Liver (tissue), 9 donors: ENCODE results near the gene NR2C2AP. TPM values are rescaled to one million over a fixed set of nuclear protein-coding genes. Genes with fewer than 3 reads are reported as not detected.

Experiments
- DNase-seq: peaks from one replicate; pipeline ENCODE4 v3.0.0-alpha.2; 2017; ENCODE audit warnings: low spot score
- H3K27ac ChIP-seq, 2 donors: one replicate each; pipeline ENCODE4 v1.7.0; 2013; ENCODE audit warnings: inconsistent platforms in 2 of 2, low read length in 2 of 2, control low read depth in 1 of 2, low read depth in 1 of 2, mild to moderate bottlenecking in 1 of 2
- H3K27me3 ChIP-seq, 4 donors: one replicate each; pipeline versions ENCODE4 v1.6.1 to v1.7.0; 2013; ENCODE audit warnings: low read length in 3 of 4, inconsistent platforms in 1 of 4, mild to moderate bottlenecking in 1 of 4, moderate library complexity in 1 of 4; ENCODE audit not compliant: control insufficient read depth in 4 of 4, insufficient read depth in 4 of 4
- H3K36me3 ChIP-seq, 4 donors: one replicate each; pipeline versions ENCODE4 v1.6.1 to v1.7.0; 2013; ENCODE audit warnings: low read length in 3 of 4, mild to moderate bottlenecking in 3 of 4, low read depth in 1 of 4, moderate library complexity in 1 of 4; ENCODE audit not compliant: control insufficient read depth in 4 of 4, insufficient read depth in 3 of 4
- H3K4me1 ChIP-seq, 4 donors: one replicate each; pipeline versions ENCODE4 v1.6.1 to v1.7.0; 2013; ENCODE audit warnings: low read length in 3 of 4, mild to moderate bottlenecking in 3 of 4, moderate library complexity in 1 of 4; ENCODE audit not compliant: control insufficient read depth in 4 of 4, insufficient read depth in 4 of 4
- H3K4me3 ChIP-seq, 3 donors: one replicate each; pipeline versions ENCODE4 v1.6.1 to v1.7.0; 2013; ENCODE audit warnings: low read length in 3 of 3, control low read depth in 1 of 3, low read depth in 1 of 3, mild to moderate bottlenecking in 1 of 3
- H3K9ac ChIP-seq, 2 donors: one replicate each; pipeline ENCODE4 v1.7.0; 2013; ENCODE audit warnings: low read length in 2 of 2, mild to moderate bottlenecking in 2 of 2, moderate library complexity in 2 of 2, control low read depth in 1 of 2, low read depth in 1 of 2
- H3K9me3 ChIP-seq, 4 donors: one replicate each; pipeline versions ENCODE4 v1.6.1 to v1.7.0; 2013; ENCODE audit warnings: low read length in 3 of 4; ENCODE audit not compliant: control insufficient read depth in 4 of 4
- CTCF ChIP-seq: fragments of 150-350 bp; IDR thresholded peaks from 2 replicates; pipeline ENCODE4 v1.5.1; 2017; ENCODE audit warnings: improper control_type of control experiment, low read depth, low read length; ENCODE audit not compliant: missing input control
- EGR1 ChIP-seq, 2 donors: IDR thresholded peaks; 2 replicates each; pipeline ENCODE4 v1.6.1; 2016 to 2018; ENCODE audit warnings: antibody characterized with exemption in 2 of 2, low read depth in 2 of 2
- FOXA1 ChIP-seq: IDR thresholded peaks from 2 replicates; pipeline ENCODE4 v1.6.1; 2016; ENCODE audit warnings: antibody characterized with exemption
- FOXA2 ChIP-seq: IDR thresholded peaks from 2 replicates; pipeline ENCODE4 v1.6.1; 2016; ENCODE audit warnings: antibody characterized with exemption
- GABPA ChIP-seq, 2 donors: IDR thresholded peaks in 1 of 2; conservative IDR thresholded peaks in 1 of 2; 2 replicates each; pipeline ENCODE4 v1.6.1; 2016; ENCODE audit warnings: antibody characterized with exemption in 2 of 2, mild to moderate bottlenecking in 1 of 2, moderate library complexity in 1 of 2
- HNF4G ChIP-seq: IDR thresholded peaks from 2 replicates; pipeline ENCODE4 v1.6.1; 2016; ENCODE audit warnings: antibody characterized with exemption
- JUND ChIP-seq, 2 donors: IDR thresholded peaks; 2 replicates each; pipeline ENCODE4 v1.6.1; 2016; ENCODE audit warnings: antibody characterized with exemption in 2 of 2
- NR2F2 ChIP-seq: IDR thresholded peaks from 2 replicates; pipeline ENCODE4 v1.6.1; 2016; ENCODE audit warnings: antibody characterized with exemption
- RAD21 ChIP-seq, 2 donors: IDR thresholded peaks; 2 replicates each; pipeline ENCODE4 v1.6.1; 2016; ENCODE audit warnings: antibody characterized with exemption in 2 of 2, mild to moderate bottlenecking in 2 of 2
- REST ChIP-seq: IDR thresholded peaks from 2 replicates; pipeline ENCODE4 v1.6.1; 2016; ENCODE audit warnings: antibody characterized with exemption, mild to moderate bottlenecking
- RXRA ChIP-seq, 2 donors: IDR thresholded peaks; 2 replicates each; pipeline ENCODE4 v1.6.1; 2017 to 2018; ENCODE audit warnings: antibody characterized with exemption in 2 of 2, mild to moderate bottlenecking in 1 of 2
- SP1 ChIP-seq: IDR thresholded peaks from 2 replicates; pipeline ENCODE4 v1.6.1; 2018; ENCODE audit warnings: antibody characterized with exemption, mild to moderate bottlenecking
- TAF1 ChIP-seq: conservative IDR thresholded peaks from 2 replicates; pipeline ENCODE4 v1.6.1; 2016; ENCODE audit warnings: antibody characterized with exemption, mild to moderate bottlenecking
- YY1 ChIP-seq: IDR thresholded peaks from 2 replicates; pipeline ENCODE4 v1.6.1; 2016; ENCODE audit warnings: antibody characterized with exemption, mild to moderate bottlenecking
- WGBS: extraction: QIAGEN DNeasy Blood & Tissue Kit; methylation state at CpG from one replicate; pipeline ENCODE4 v1.1.7; 2013; 5-methylcytosine and 5-hydroxymethylcytosine counted together
- polyA plus RNA-seq, 2 donors: library from polyadenylated mRNA; stranded (reverse) in 1 of 2; unstranded in 1 of 2; fragments of 200-250 nt in 1 of 2; fragments of >200 nt in 1 of 2; fragmentation: Nextera tagmentation in 1 of 2; extraction: Ambion mirVana in 1 of 2; gene quantifications; one replicate each; pipeline versions ENCODE4 v1.2.1 to v1.2.3, GENCODE V29; 2013 to 2015
- total RNA-seq, 2 donors: library from RNA; depleted of rRNA; stranded (reverse); fragments of >200 nt; gene quantifications; one replicate each; pipeline ENCODE4 v1.2.3, GENCODE V29; 2014
- TF ChIP-seq, protein P1 (sequence below): IDR thresholded peaks from 2 replicates; pipeline ENCODE4 v1.6.1; 2016; ENCODE audit warnings: antibody characterized with exemption
- TF ChIP-seq, protein P2 (sequence below): IDR thresholded peaks from 2 replicates; pipeline ENCODE4 v1.6.1; 2016; ENCODE audit warnings: antibody characterized with exemption
- donor health status: healthy.
- donor health status: healthy.
- donor health status: healthy.
- donor health status: healthy.
- donor health status: healthy.

Gene NR2C2AP
- total and polyA plus RNA-seq, 4 donors: 3.4 to 5.7 (median 4.1) TPM

DNA sequence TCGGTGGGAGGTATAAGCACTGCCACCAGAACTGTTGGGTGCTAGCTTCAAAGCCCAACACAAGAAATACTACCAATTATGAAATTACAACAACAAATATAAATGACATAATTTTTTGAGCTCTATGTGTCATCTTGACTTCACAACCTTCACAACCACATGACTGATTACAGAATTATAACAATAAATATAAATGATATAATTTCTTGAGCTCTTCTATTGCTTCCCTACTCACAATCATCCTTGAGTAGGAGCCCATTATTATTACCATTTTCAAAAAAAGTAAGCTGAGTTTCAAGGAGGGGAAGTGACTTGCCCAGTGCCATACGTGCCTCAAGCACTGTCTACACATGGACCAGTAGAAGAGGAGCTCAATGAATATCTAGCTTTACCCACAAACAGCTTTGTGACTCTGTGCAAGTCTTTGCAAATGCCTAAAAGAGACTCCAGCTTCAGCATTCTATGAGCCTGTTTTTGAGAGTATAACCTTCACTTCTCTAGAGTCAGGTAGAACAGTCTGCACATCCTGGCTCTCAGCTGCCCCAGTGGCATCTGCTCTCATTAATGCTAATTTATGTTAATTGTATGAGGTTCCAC, 31.1 kb upstream of the NR2C2AP start:
- DNase-seq: no peak
- Histone ChIP-seq H3K4me1 (no peaks in the 10 kb centered on the region), H3K27ac (no peak overlapping the region), H3K9me3 (peaks cover 3 to 15% (median 5%) of the 10 kb centered on the region in 4 donors), H3K4me3 (no peak overlapping the region), H3K9ac (no peak overlapping the region), H3K36me3 (no peaks in the 10 kb centered on the region), H3K27me3 (no peaks in the 10 kb centered on the region)
- 47% methylated on average over 2 of the region's 2 CpGs for WGBS
- TF ChIP-seq HNF4G: no peak
- no peak for TF ChIP-seq JUND (IDR thresholded peaks at IDR 0.05)
- no peak for TF ChIP-seq RXRA (IDR thresholded peaks at IDR 0.05)
- no peak for TF ChIP-seq REST
- TF ChIP-seq FOXA2: no peak
- TF ChIP-seq RAD21 (IDR thresholded peaks at IDR 0.05): no peak
- no peak for TF ChIP-seq FOXA1
- TF ChIP-seq, protein P1, sequence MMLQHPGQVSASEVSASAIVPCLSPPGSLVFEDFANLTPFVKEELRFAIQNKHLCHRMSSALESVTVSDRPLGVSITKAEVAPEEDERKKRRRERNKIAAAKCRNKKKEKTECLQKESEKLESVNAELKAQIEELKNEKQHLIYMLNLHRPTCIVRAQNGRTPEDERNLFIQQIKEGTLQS: no peak
- TF ChIP-seq, protein P2, sequence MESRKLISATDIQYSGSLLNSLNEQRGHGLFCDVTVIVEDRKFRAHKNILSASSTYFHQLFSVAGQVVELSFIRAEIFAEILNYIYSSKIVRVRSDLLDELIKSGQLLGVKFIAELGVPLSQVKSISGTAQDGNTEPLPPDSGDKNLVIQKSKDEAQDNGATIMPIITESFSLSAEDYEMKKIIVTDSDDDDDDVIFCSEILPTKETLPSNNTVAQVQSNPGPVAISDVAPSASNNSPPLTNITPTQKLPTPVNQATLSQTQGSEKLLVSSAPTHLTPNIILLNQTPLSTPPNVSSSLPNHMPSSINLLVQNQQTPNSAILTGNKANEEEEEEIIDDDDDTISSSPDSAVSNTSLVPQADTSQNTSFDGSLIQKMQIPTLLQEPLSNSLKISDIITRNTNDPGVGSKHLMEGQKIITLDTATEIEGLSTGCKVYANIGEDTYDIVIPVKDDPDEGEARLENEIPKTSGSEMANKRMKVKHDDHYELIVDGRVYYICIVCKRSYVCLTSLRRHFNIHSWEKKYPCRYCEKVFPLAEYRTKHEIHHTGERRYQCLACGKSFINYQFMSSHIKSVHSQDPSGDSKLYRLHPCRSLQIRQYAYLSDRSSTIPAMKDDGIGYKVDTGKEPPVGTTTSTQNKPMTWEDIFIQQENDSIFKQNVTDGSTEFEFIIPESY: no peak
- no peak for TF ChIP-seq GABPA (IDR thresholded peaks at IDR 0.05 in 1 of 2, conservative IDR thresholded peaks at IDR 0.05 in 1 of 2)
- no peak for TF ChIP-seq CTCF
- TF ChIP-seq NR2F2: no peak
- no peak for TF ChIP-seq EGR1 (IDR thresholded peaks at IDR 0.05; ENCODE audit: low read depth in 2 of 2)
- no peak for TF ChIP-seq SP1
- TF ChIP-seq YY1: no peak

- no peak overlapping the region for H3K9ac ChIP-seq
- WGBS: 87% methylated on average over 19 of the region's 19 CpGs
These were observed 29.1 kb upstream of the NR2C2AP start for GRCh38 chr19:19232261-19232721.

More at GRCh38 chr19:19232261-19232721, 29.1 kb upstream of the NR2C2AP start:
- Histone ChIP-seq H3K36me3 (no peaks in the 10 kb centered on the region), H3K9me3 (peaks cover 3 to 15% (median 5%) of the 10 kb centered on the region in 4 donors), H3K27me3 (no peaks in the 10 kb centered on the region), H3K27ac (no peak overlapping the region), H3K4me1 (peaks cover 5 to 11% (median 8%) of the 10 kb centered on the region in 4 donors), H3K4me3 (no peak overlapping the region)
- TF ChIP-seq JUND (IDR thresholded peaks at IDR 0.05) (no peak), YY1 (no peak), GABPA (IDR thresholded peaks at IDR 0.05 in 1 of 2, conservative IDR thresholded peaks at IDR 0.05 in 1 of 2) (no peak), HNF4G (no peak), TAF1 (no peak), REST (no peak)
- TF ChIP-seq, protein P2: no peak
- DNase-seq: no peak
